ENCODE results near the gene STAG3. TPM values are rescaled to one million over a fixed set of nuclear protein-coding genes. Genes with fewer than 3 reads are reported as not detected.

Gene STAG3
- total and polyA plus RNA-seq, 10 of the 15 experiments (the other 5 are each of a cell fraction or from before 2014, with no cell fraction given), result 73.0 to 306 (median 120) TPM

- TF ChIP-seq ZBTB40 (IDR thresholded peaks at IDR 0.05; ENCODE audit: borderline replicate concordance) (peak; percentile 31; the same call in 1 of the 2 replicates), STAT1 (conservative IDR thresholded peaks at IDR 0.05) (no peak), REST (IDR thresholded peaks at IDR 0.05; ENCODE audit: low read depth, low read length) (0 out of 2 replicates have a peak, but pooled peaks have one; percentile 37), TCF12 (IDR thresholded peaks at IDR 0.05; ENCODE audit: low read depth, low read length) (peak; percentile 16; the same call in 1 of the 2 replicates), SRF (IDR thresholded peaks at IDR 0.05; ENCODE audit: low read depth in 2 of 2, low read length in 2 of 2) (peak; percentile 79 to 89; a peak in 3 of 4 replicates), FOXK2 (IDR thresholded peaks at IDR 0.05) (no peak), FOS (IDR thresholded peaks at IDR 0.05; ENCODE audit: borderline replicate concordance, extremely low read depth, insufficient read length) (peak; percentile 88), DPF2 (IDR thresholded peaks at IDR 0.05) (0 out of 2 replicates have a peak, but pooled peaks have one; percentile 57), NFIC (IDR thresholded peaks at IDR 0.05; ENCODE audit: low read depth, low read length) (no peak), FOXM1 (IDR thresholded peaks at IDR 0.05; ENCODE audit: low read depth, low read length) (no peak), CREM (IDR thresholded peaks at IDR 0.05; ENCODE audit: low read depth) (no peak), MTA3 (IDR thresholded peaks at IDR 0.05; ENCODE audit: borderline replicate concordance, low read length) (no peak), IRF5 (IDR thresholded peaks at IDR 0.05; ENCODE audit: borderline replicate concordance) (no peak), POLR2A (IDR thresholded peaks at IDR 0.05; ENCODE audit: low read depth, low read length) (peak; percentile 91), SUPT20H (IDR thresholded peaks at IDR 0.05; ENCODE audit: borderline replicate concordance, control insufficient read depth, low read depth, low read length) (no peak), IRF3 (IDR thresholded peaks at IDR 0.05) (peak; percentile 89), ZSCAN29 (IDR thresholded peaks at IDR 0.05) (no peak), YY1 (IDR thresholded peaks at IDR 0.05; ENCODE audit: low read depth, low read length) (no peak; the same call in 1 of the 2 replicates), ASH2L (IDR thresholded peaks at IDR 0.05; ENCODE audit: borderline replicate concordance, low read depth) (no peak), ATF3 (IDR thresholded peaks at IDR 0.05; ENCODE audit: borderline replicate concordance, extremely low read depth, low read depth, low read length) (no peak)
These were observed 29.0 kb upstream of the STAG3 start, which contains the start of gene LAMTOR4 (continued) for GRCh38 chr7:100148559-100149328.
